DOHH2 (cell line): ENCODE measurements around the gene SPIRE1.

Source experiments
- H3F3A ChIP-seq: fragments of 200-600 bp; sonication (generic), shearing (Covaris generic); 2 replicates; pipeline ENCODE4 v1.6.0; 2016; ENCODE audit warnings: antibody characterized with exemption, mild to moderate bottlenecking; ENCODE audit not compliant: control insufficient read depth, insufficient read depth
- H3K27ac ChIP-seq: fragments of 200-600 bp; sonication (generic); 2 replicates; pipeline ENCODE4 v1.5.1; 2014; ENCODE audit warnings: low read depth, mild to moderate bottlenecking, low read length, moderate library complexity
- H3K27me3 ChIP-seq: fragments of 200-600 bp; sonication (generic); 2 replicates; pipeline ENCODE4 v1.6.1; 2014; ENCODE audit warnings: mild to moderate bottlenecking, low read length, mixed read lengths; ENCODE audit not compliant: control insufficient read depth
- H3K36me3 ChIP-seq: fragments of 200-600 bp; sonication (generic); 2 replicates; pipeline ENCODE4 v1.6.1; 2014; ENCODE audit warnings: mild to moderate bottlenecking, low read length, moderate library complexity, mixed read lengths; ENCODE audit not compliant: control insufficient read depth
- H3K4me1 ChIP-seq: fragments of 200-600 bp; sonication (generic); 2 replicates; pipeline ENCODE4 v1.6.1; 2014; ENCODE audit warnings: mild to moderate bottlenecking, low read length, mixed read lengths; ENCODE audit not compliant: control insufficient read depth
- H3K4me2 ChIP-seq: fragments of 200-600 bp; sonication (generic); 2 replicates; pipeline ENCODE4 v1.6.0; 2014; ENCODE audit warnings: mild to moderate bottlenecking, low read length, moderate library complexity
- H3K4me3 ChIP-seq: fragments of 200-600 bp; sonication (generic); 2 replicates; pipeline ENCODE4 v1.5.1; 2014; ENCODE audit warnings: mild to moderate bottlenecking, low read length, mixed read lengths
- H3K79me2 ChIP-seq: fragments of 200-600 bp; sonication (generic); 2 replicates; pipeline ENCODE4 v1.6.1; 2014; ENCODE audit warnings: mild to moderate bottlenecking, low read length, mixed read lengths; ENCODE audit not compliant: control insufficient read depth
- H3K9me2 ChIP-seq: fragments of 200-600 bp; sonication (generic); replicated peaks from 2 replicates; pipeline ENCODE4 v1.6.1; 2014; ENCODE audit warnings: mild to moderate bottlenecking, low read length, mixed read lengths; ENCODE audit not compliant: control insufficient read depth
- H3K9me3 ChIP-seq: fragments of 200-600 bp; sonication (generic); 2 replicates; pipeline ENCODE4 v1.6.1; 2014; ENCODE audit warnings: antibody characterized with exemption, low read length, mixed read lengths; ENCODE audit not compliant: control insufficient read depth, insufficient read depth
- H4K20me1 ChIP-seq: fragments of 200-600 bp; sonication (generic); 2 replicates; pipeline ENCODE4 v1.6.0; 2014; ENCODE audit warnings: low read depth, mild to moderate bottlenecking, antibody characterized with exemption, low read length, moderate library complexity; ENCODE audit not compliant: control insufficient read depth, insufficient read depth
- EZH2phosphoT487 ChIP-seq: fragments of 200-600 bp; sonication (generic); IDR thresholded peaks from 2 replicates; pipeline ENCODE4 v1.6.1; 2017; ENCODE audit warnings: borderline replicate concordance, mild to moderate bottlenecking, antibody characterized with exemption, low read length, moderate library complexity, mixed read lengths
- TF ChIP-seq, protein P1 (sequence below): fragments of 200-600 bp; sonication (generic); IDR thresholded peaks from one replicate; pipeline ENCODE4 v1.5.1; 2014; ENCODE audit warnings: antibody characterized with exemption, mild to moderate bottlenecking, low read depth, low read length; ENCODE audit not compliant: poor library complexity, severe bottlenecking

SPIRE1 gene

DNA sequence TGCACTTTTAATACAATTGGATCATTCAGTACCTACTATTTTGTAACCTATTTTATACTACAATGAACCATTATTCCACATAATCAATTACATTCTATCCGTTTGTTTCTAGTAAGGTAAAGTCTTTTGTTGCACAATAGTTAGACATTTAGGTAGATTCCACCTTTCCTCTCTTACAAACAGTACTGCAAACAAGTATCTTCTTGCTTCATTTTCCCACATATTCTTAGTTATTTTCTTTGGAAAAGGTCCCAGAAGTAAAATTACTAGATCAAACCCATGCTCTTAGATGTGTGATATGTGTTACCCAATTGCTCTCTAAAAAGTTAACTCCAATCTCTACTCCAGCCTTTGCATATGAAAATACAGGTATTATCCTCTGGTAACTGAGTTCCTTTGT, 49.6 kb downstream of the SPIRE1 start:
- Histone ChIP-seq H3K36me3 (no peaks in the 10 kb centered on the region), H3K79me2 (no peaks in the 10 kb centered on the region), H3K4me1 (no peaks in the 10 kb centered on the region), H3K4me2 (no peak overlapping the region), H3K9me3 (no peaks in the 10 kb centered on the region), H3K9me2 (no peaks in the 10 kb centered on the region), H3K27ac (no peak overlapping the region), H3K27me3 (0 out of 2 replicates have a peak, but pooled peaks cover 3% of the 10 kb centered on the region), H3K4me3 (no peak overlapping the region), H4K20me1 (no peaks in the 10 kb centered on the region), H3F3A (no peaks in the 10 kb centered on the region)
- no peak for TF ChIP-seq EZH2phosphoT487
- TF ChIP-seq, protein P1, sequence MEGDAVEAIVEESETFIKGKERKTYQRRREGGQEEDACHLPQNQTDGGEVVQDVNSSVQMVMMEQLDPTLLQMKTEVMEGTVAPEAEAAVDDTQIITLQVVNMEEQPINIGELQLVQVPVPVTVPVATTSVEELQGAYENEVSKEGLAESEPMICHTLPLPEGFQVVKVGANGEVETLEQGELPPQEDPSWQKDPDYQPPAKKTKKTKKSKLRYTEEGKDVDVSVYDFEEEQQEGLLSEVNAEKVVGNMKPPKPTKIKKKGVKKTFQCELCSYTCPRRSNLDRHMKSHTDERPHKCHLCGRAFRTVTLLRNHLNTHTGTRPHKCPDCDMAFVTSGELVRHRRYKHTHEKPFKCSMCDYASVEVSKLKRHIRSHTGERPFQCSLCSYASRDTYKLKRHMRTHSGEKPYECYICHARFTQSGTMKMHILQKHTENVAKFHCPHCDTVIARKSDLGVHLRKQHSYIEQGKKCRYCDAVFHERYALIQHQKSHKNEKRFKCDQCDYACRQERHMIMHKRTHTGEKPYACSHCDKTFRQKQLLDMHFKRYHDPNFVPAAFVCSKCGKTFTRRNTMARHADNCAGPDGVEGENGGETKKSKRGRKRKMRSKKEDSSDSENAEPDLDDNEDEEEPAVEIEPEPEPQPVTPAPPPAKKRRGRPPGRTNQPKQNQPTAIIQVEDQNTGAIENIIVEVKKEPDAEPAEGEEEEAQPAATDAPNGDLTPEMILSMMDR: no peak

DNA sequence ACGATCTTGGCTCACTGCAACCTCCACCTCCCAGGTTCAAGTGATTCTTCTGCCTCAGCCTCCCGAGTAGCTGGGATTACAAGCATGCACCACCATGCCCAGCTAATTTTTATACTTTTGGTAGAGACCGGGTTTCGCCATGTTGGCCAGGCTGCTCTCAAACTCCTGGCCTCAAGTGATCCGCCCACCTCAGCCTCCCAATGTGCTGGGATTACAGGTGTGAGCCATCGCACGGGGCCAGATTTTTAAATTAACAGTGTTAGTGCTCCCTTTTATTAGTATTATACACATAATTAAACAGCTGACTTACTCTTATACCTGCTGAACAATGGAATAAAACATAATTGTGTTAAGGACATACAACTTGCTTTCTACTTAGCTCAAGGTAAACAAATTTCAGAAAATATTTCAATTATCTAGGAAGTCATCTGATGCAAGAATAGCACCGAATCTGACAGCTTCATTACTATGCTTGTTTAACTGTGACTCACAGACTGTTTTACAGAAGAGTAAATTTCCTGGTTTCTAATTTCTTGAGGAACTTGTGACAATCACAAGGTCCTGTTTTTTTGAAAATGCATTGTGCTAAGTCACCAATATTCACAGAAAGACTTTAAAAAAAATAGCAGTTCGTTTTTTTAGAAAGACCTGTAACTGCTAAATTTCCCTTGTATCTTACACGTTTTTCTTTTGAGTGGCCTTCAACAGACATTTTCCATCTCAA, 51.2 kb downstream of the SPIRE1 start:
- Histone ChIP-seq H3K4me3 (no peak overlapping the region), H3K9me3 (no peaks in the 10 kb centered on the region), H3K4me2 (no peak overlapping the region)

DNA sequence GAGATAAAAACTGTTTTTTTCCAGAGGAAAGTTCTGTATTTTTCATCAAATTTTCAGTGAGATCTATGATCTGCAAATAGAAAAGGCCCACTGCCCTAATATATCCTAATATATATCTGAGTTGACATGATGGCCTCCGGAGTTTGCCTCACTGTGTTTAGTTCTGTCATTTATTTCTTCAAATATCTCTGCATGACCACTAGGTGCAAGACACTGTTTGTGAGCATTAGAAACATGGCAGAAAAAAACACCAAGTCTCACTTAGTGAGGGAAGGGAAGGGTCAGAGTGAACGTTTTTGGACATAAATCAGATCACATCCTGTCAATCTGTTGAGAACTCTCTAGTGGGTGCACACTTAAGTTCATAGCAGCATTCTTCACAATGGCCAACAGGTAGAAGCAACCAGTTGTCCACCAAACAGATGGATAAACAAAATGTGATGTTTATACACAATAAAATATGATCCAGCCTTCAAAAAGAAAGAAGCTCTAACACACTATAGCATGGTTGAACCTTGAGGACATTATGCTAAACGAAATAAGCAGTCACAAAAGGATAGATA, 53.4 kb downstream of the SPIRE1 start:
- Histone ChIP-seq H3K4me2 (no peak overlapping the region), H3K4me3 (no peak overlapping the region), H3K9me2 (no peaks in the 10 kb centered on the region), H3K4me1 (no peaks in the 10 kb centered on the region), H3K36me3 (no peaks in the 10 kb centered on the region), H3K27ac (no peak overlapping the region), H4K20me1 (no peaks in the 10 kb centered on the region), H3K27me3 (no peaks in the 10 kb centered on the region), H3K9me3 (no peaks in the 10 kb centered on the region), H3K79me2 (no peaks in the 10 kb centered on the region), H3F3A (no peaks in the 10 kb centered on the region)
- no peak for TF ChIP-seq EZH2phosphoT487
- TF ChIP-seq, protein P1: peak; percentile 25

More for the DNA sequence above, 51.2 kb downstream of the SPIRE1 start:
- Histone ChIP-seq H3K27me3 (0 out of 2 replicates have a peak, but pooled peaks cover 3% of the 10 kb centered on the region), H3K4me1 (no peaks in the 10 kb centered on the region), H3F3A (no peaks in the 10 kb centered on the region), H3K79me2 (no peaks in the 10 kb centered on the region), H3K27ac (no peak overlapping the region), H3K9me2 (no peaks in the 10 kb centered on the region), H3K36me3 (no peaks in the 10 kb centered on the region), H4K20me1 (no peaks in the 10 kb centered on the region)
- TF ChIP-seq EZH2phosphoT487: no peak
- TF ChIP-seq, protein P1: no peak
